Measurements from ENCODE around the gene FGD2.

FGD2 gene

DNA sequence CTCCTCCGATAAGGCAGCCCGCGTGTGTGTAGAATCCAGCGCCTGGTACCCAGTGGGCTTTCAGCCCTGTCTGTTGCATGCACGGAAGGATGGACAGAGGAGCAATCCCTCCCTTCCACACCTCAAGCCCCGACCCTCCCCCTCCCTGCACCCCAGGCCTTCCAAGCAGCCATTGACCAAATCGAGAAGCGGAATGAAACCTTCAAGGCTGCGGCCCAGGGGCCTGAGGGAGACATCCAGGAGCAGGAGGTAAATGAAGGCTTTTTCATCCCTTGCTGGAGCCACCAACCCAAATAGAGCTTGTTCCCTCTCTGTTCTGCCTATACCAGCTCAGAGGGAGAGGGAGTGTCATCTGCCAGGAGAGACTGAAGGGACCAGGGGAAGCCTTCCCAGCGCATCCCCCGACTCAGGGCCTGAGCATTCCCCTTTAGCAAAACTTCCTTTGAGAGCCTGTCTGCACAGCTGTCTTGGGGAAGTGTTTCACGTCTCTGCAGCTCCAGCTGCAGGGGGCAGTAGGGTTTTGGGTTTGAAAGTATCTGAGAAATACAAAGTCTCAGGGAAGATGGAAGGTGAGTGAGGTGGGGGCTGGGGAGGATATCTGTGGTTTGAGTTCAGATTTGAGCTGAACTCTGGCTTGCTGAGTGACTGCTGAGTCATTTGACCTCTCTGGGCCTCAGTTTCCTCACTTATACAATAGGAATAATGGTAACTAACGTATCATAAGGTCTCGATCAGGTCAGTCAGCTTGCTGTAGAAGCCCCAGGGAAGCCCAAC is 16.1 kb downstream of the FGD2 start:
- Histone ChIP-seq H3K4me3 (ENCODE audit: low read length in 2 of 2) (no peak overlapping the region), H3K27ac (ENCODE audit: low read length) (no peak overlapping the region), H3K9me3 (ENCODE audit: control insufficient read depth in 2 of 2, low read length in 2 of 2) (no peaks in the 10 kb centered on the region), H3K36me3 (ENCODE audit: control insufficient read depth in 2 of 2, insufficient read depth in 2 of 2, low read length in 2 of 2) (no peaks in the 10 kb centered on the region), H3K9ac (ENCODE audit: low read length in 2 of 2) (no peak overlapping the region), H3K4me1 (ENCODE audit: control insufficient read depth, insufficient read depth, low read length) (peaks cover 20% of the 10 kb centered on the region), H3K27me3 (ENCODE audit: control insufficient read depth in 1 of 2, insufficient read depth in 2 of 2, low read length in 2 of 2) (no peaks in the 10 kb centered on the region)

GRCh38 chr6:37022135-37022863 is 16.8 kb downstream of the FGD2 start:
- Histone ChIP-seq H3K4me3 (ENCODE audit: low read length in 2 of 2) (no peak overlapping the region), H3K36me3 (ENCODE audit: control insufficient read depth in 2 of 2, insufficient read depth in 2 of 2, low read length in 2 of 2) (no peaks in the 10 kb centered on the region), H3K27ac (ENCODE audit: low read length) (no peak overlapping the region), H3K27me3 (ENCODE audit: control insufficient read depth in 1 of 2, insufficient read depth in 2 of 2, low read length in 2 of 2) (no peaks in the 10 kb centered on the region), H3K4me1 (ENCODE audit: control insufficient read depth, insufficient read depth, low read length) (peaks cover 20% of the 10 kb centered on the region), H3K9me3 (ENCODE audit: control insufficient read depth in 2 of 2, low read length in 2 of 2) (no peaks in the 10 kb centered on the region), H3K9ac (ENCODE audit: low read length in 2 of 2) (no peak overlapping the region)

DNA sequence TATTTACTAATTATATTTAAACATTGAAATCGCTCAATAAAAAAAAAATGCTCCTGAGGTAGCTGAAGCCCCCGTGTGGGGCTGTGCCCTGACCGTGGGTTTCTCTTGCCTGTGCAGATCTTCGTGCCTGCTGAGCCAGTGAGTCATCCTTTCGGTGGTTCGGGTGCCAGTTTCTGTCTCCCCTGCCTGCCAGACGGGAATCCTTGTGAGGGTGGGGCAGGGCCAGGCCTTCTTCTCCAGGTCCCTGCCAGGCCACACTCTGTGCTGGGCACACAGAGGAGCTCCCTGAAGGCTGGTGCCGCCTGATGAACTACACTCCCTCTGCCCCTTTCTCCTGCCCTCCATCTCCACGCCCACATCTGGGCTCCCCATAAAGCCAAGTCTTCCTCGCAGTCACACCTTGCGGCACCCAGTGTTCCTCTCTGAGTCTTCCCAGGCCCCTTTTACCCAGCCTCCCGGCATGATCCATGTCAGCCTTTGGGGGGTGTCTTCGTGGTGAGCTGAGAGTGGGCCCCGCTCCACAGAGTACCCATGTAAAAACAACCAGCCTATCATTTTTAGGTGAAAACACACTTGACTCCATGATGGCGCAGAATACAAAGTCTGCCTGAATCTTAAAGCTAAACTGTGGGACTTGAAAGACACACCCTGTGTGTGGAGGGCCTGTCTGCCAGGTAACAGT is 19.3 kb downstream of the FGD2 start:
- Histone ChIP-seq H3K36me3 (ENCODE audit: control insufficient read depth in 2 of 2, insufficient read depth in 2 of 2, low read length in 2 of 2) (no peaks in the 10 kb centered on the region), H3K4me3 (ENCODE audit: low read length in 2 of 2) (no peak overlapping the region), H3K27me3 (ENCODE audit: control insufficient read depth in 1 of 2, insufficient read depth in 2 of 2, low read length in 2 of 2) (no peaks in the 10 kb centered on the region), H3K4me1 (ENCODE audit: control insufficient read depth, insufficient read depth, low read length) (no peaks in the 10 kb centered on the region), H3K9me3 (ENCODE audit: control insufficient read depth in 2 of 2, low read length in 2 of 2) (no peaks in the 10 kb centered on the region), H3K9ac (ENCODE audit: low read length in 2 of 2) (no peak overlapping the region), H3K27ac (ENCODE audit: low read length) (no peak overlapping the region)

DNA sequence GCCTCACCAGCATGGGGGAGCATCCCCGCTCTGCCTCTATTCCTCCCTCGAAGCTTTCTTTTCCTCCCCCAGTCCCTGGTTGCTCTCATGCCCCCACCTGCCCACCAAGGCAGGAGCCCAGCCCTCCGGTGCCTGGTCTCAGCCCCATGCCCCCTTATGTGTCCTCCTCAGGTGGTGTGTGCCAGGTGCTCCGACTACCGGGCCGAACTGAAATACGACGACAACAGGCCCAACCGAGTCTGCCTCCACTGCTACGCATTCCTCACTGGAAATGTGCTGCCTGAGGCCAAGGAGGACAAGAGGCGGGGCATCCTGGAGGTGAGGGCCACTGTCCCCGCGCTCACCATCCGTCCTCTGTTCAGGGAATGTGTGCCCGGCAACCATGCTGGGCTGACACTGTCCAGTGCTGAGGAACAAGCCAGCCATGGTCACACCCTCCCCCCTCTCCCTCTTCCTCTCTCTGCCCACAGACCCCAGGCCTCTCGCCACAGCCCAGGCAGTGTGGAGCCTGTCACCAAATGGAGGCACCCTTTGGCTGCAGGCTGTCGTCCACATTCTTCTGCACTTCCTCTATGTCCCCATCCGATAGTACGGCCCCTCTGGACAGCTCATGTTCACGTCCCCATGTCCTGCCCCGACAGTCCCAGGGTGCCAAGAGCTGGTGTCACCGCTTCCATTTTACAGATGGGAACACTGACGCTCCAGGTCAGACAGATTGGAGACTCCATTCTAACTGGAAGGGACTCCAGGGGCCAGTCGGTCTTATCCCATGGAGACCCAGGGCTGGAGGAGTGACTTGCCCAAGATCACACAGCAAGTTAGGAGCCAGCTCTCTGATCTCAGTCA is 20.4 kb downstream of the FGD2 start:
- Histone ChIP-seq H3K9ac (ENCODE audit: low read length in 2 of 2) (no peak overlapping the region), H3K27me3 (ENCODE audit: control insufficient read depth in 1 of 2, insufficient read depth in 2 of 2, low read length in 2 of 2) (no peaks in the 10 kb centered on the region), H3K4me3 (ENCODE audit: low read length in 2 of 2) (no peak overlapping the region), H3K4me1 (ENCODE audit: control insufficient read depth, insufficient read depth, low read length) (no peaks in the 10 kb centered on the region), H3K9me3 (ENCODE audit: control insufficient read depth in 2 of 2, low read length in 2 of 2) (peaks cover 0 to 5% of the 10 kb centered on the region in 2 donors), H3K27ac (ENCODE audit: low read length) (no peak overlapping the region), H3K36me3 (ENCODE audit: control insufficient read depth in 2 of 2, insufficient read depth in 2 of 2, low read length in 2 of 2) (no peaks in the 10 kb centered on the region)

- no peak overlapping the region for H3K9ac ChIP-seq (ENCODE audit: low read length in 2 of 2)
- H3K4me3 ChIP-seq (ENCODE audit: low read length in 2 of 2): no peak overlapping the region
- H3K27me3 ChIP-seq (ENCODE audit: control insufficient read depth in 1 of 2, insufficient read depth in 2 of 2, low read length in 2 of 2): no peaks in the 10 kb centered on the region
- no peak overlapping the region for H3K27ac ChIP-seq (ENCODE audit: low read length)
- peaks cover 0 to 5% of the 10 kb centered on the region in 2 donors for H3K9me3 ChIP-seq (ENCODE audit: control insufficient read depth in 2 of 2, low read length in 2 of 2)
- H3K36me3 ChIP-seq (ENCODE audit: control insufficient read depth in 2 of 2, insufficient read depth in 2 of 2, low read length in 2 of 2): no peaks in the 10 kb centered on the region
- H3K4me1 ChIP-seq (ENCODE audit: control insufficient read depth, insufficient read depth, low read length): no peaks in the 10 kb centered on the region
These were observed 21.7 kb downstream of the FGD2 start for GRCh38 chr6:37027036-37027720.

DNA sequence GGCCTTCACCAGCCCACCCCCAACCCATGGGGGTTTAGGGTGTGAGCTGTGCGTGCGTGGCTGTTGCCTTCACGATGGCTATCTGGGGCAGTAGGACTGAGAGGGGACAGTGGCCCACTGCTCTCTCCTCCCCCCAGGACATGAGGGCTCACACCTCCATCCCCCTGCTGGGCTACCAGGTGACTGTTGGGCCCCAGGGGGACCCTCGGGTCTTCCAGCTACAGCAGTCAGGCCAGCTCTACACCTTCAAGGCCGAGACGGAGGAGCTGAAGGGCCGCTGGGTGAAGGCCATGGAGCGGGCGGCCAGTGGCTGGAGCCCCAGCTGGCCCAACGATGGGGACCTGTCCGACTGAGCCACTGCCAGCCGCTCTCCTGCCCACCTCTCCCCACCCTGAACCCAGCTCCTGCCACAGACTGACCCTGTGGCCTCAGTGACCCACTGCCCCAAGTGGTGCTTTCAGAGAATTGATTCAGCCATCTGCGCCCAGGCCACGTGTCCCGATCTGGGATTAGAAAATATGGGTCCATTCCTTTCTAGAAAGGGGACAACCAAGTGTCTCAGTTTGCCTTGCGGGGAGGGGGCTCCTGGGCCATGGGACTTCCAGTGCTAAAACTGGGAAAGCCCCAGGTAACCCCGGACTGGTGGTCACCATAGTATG is 22.5 kb downstream of the FGD2 start:
- H3K27me3 ChIP-seq (ENCODE audit: control insufficient read depth in 1 of 2, insufficient read depth in 2 of 2, low read length in 2 of 2): no peaks in the 10 kb centered on the region
- H3K4me3 ChIP-seq (ENCODE audit: low read length in 2 of 2): no peak overlapping the region
- H3K36me3 ChIP-seq (ENCODE audit: control insufficient read depth in 2 of 2, insufficient read depth in 2 of 2, low read length in 2 of 2): no peaks in the 10 kb centered on the region
- H3K4me1 ChIP-seq (ENCODE audit: control insufficient read depth, insufficient read depth, low read length): no peaks in the 10 kb centered on the region
- H3K27ac ChIP-seq (ENCODE audit: low read length): no peak overlapping the region
- H3K9ac ChIP-seq (ENCODE audit: low read length in 2 of 2): no peak overlapping the region
- peaks cover 0 to 5% of the 10 kb centered on the region in 2 donors for H3K9me3 ChIP-seq (ENCODE audit: control insufficient read depth in 2 of 2, low read length in 2 of 2)

DNA sequence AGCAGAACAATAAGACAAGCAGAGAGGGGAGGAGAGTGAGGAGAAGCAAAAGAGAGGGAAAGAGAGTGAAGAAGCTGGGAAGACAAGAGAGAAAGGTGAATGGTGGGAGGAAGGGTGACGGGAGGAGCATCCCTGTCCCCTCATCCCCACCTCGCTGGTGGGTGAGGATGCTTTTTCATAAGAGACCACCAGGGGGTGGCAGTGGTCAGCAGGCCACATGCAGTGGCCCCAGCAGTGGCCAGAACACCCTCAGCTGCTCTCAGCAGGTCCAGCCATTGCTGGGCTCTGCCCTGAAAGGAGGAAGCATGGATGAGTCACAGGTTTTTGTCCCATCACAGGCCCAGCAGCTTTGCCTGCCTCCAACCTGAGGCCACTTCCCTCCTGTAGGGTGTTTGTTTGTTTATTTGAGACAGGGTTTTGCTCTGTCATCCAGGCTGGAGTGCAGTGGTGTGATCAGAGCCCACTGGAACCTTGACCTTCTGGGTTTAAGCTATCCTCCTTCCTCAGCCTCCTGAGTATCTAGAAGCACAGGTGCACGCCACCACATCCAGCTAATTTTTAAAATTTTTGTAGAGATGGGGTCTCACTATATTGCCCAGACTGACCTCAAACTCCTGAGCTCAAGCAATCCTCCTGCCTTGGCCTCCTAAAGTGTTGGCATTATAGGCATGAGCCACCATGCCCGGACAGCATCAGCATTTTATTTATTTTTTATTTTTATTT is 24.0 kb downstream of the FGD2 start:
- Histone ChIP-seq H3K27me3 (ENCODE audit: control insufficient read depth in 1 of 2, insufficient read depth in 2 of 2, low read length in 2 of 2) (no peaks in the 10 kb centered on the region), H3K9ac (ENCODE audit: low read length in 2 of 2) (no peak overlapping the region), H3K36me3 (ENCODE audit: control insufficient read depth in 2 of 2, insufficient read depth in 2 of 2, low read length in 2 of 2) (no peaks in the 10 kb centered on the region), H3K27ac (ENCODE audit: low read length) (no peak overlapping the region), H3K4me1 (ENCODE audit: control insufficient read depth, insufficient read depth, low read length) (no peaks in the 10 kb centered on the region), H3K4me3 (ENCODE audit: low read length in 2 of 2) (no peak overlapping the region), H3K9me3 (ENCODE audit: control insufficient read depth in 2 of 2, low read length in 2 of 2) (peaks cover 0 to 5% of the 10 kb centered on the region in 2 donors)

GRCh38 chr6:37030599-37030998 is 25.1 kb downstream of the FGD2 start:
- H3K27me3 ChIP-seq (ENCODE audit: control insufficient read depth in 1 of 2, insufficient read depth in 2 of 2, low read length in 2 of 2): no peaks in the 10 kb centered on the region
- H3K36me3 ChIP-seq (ENCODE audit: control insufficient read depth in 2 of 2, insufficient read depth in 2 of 2, low read length in 2 of 2): no peaks in the 10 kb centered on the region
- H3K4me3 ChIP-seq (ENCODE audit: low read length in 2 of 2): no peak overlapping the region
- peaks cover 0 to 5% of the 10 kb centered on the region in 2 donors for H3K9me3 ChIP-seq (ENCODE audit: control insufficient read depth in 2 of 2, low read length in 2 of 2)
- H3K27ac ChIP-seq (ENCODE audit: low read length): no peak overlapping the region
- H3K9ac ChIP-seq (ENCODE audit: low read length in 2 of 2): no peak overlapping the region
- no peaks in the 10 kb centered on the region for H3K4me1 ChIP-seq (ENCODE audit: control insufficient read depth, insufficient read depth, low read length)

- no peak overlapping the region for H3K4me3 ChIP-seq (ENCODE audit: low read length in 2 of 2)
- no peaks in the 10 kb centered on the region for H3K27me3 ChIP-seq (ENCODE audit: control insufficient read depth in 1 of 2, insufficient read depth in 2 of 2, low read length in 2 of 2)
- H3K36me3 ChIP-seq (ENCODE audit: control insufficient read depth in 2 of 2, insufficient read depth in 2 of 2, low read length in 2 of 2): no peaks in the 10 kb centered on the region
- H3K9ac ChIP-seq (ENCODE audit: low read length in 2 of 2): no peak overlapping the region
- peaks cover 0 to 5% of the 10 kb centered on the region in 2 donors for H3K9me3 ChIP-seq (ENCODE audit: control insufficient read depth in 2 of 2, low read length in 2 of 2)
- no peak overlapping the region for H3K27ac ChIP-seq (ENCODE audit: low read length)
- H3K4me1 ChIP-seq (ENCODE audit: control insufficient read depth, insufficient read depth, low read length): no peaks in the 10 kb centered on the region
These were observed 26.8 kb downstream of the FGD2 start for GRCh38 chr6:37032239-37032638.

All from stomach smooth muscle (tissue), 2 donors.